GM18858 (cell line): ENCODE results near the gene MESP1.

Source experiments
- ATAC-seq: cut with Tn5 transposase; IDR thresholded peaks from one replicate; pipeline ENCODE4 v1.9.1; 2021; ENCODE audit not compliant: unreplicated experiment

MESP1 gene

DNA sequence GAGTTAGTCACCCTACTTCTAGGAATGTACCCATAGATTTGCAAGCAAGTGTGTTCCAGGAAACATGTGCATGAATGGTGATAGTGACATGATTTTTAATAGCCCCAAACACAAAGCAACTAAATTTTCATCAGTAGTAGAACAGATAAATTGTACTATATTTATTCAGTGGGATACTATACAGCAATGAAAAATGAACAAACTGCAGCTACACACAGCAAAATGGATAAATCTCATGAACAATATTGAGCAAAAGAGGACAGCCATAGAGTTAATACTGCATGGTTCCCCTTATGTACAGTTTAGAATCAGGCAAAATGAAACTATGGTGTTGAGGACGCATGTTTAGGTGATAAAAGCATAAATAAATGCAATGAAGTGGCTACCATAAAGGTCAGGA is 26.0 kb downstream of the MESP1 start:
- no peak for ATAC-seq

DNA sequence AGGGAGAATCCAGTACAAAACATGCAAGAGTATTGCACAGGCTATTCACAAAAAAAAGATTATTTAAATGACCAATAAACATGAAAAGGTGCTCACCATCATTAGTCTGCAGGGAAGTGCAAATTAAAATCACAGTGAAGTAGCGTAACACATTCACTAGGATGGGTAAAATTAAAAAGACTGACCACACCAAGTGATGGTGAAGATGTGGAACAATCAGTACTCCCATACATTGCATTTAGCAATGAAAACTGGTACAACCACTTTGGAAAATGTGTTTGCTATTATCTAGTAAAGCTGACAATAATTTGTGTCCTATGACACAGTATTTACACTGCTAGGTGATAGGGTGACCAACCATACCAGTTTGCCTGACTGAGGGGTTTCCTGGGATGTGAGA is 26.4 kb downstream of the MESP1 start:
- no peak for ATAC-seq

DNA sequence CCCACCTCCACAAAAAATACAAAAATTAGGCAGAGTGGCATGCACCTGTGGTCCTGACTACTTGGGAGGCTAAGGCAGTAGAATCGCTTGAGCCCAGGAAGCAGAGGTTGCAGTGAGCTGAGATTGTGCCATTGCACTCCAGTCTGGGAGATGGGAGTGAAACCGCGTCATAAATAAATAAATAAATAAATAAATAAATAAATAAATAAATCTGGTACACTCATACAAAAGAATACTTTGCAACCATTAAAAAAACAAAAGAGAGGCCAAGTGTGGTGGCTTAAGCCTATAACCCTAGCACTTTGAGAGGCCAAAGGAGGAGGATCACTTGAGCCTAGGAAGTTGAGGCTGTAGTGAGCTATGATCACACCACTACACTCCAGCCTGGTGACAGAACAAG is 28.0 kb downstream of the MESP1 start:
- ATAC-seq, result no peak

DNA sequence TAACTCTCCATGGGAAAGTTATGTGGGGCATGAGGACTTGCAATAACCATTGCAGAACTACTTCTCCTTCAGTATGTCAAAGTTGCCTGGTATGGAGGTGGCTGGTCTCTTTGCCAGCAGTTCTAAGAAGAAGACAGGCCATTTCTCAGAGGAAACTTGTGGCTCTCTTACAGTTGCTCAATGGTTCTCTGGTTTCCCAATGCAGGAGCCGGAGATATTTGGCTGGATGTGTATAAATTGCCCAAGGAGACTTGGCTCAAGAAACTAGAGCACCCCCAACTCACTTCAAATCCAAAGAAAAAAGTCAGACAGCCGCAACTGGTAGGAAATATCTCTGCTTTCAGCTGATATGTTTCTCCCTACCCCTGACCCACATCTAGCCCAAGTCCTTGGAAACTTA is 36.3 kb downstream of the MESP1 start:
- no peak for ATAC-seq

DNA sequence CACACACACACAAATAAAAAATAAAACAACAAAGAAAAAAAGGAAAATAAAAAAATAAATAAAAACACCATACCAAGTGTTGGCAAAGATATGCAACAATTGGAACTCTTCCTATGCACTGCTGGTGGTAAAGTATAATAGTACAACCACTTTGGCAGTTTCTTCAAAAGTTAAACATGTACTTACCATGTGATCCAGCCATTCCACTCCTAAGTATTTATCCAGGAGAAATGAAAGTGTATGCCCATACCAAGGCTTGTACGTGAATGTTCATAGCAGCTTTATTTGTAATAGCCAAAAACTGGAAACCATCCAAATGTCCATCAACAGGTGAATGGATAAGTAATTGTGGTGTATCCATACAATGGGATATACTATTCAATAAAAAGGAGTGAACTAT is 43.5 kb downstream of the MESP1 start:
- no peak for ATAC-seq

DNA sequence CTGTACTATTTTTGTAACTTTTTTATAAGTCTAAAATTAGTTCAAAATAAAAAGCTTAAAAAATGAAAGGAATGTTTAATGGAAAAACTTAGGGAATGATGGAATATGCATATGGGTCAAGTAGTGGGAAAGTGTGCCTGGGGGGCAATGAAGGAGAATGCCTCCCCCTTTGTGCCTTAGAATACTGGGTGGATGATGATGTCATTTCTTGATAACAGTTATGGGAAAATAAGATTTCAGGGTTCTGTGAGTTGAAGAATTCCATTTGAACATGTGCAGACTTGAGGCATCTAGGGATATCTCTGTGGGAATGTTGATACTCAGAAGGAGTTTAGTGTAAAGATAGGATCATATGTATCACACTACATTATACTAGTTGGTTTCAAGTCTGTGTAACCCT is 46.6 kb downstream of the MESP1 start:
- ATAC-seq, result no peak
